Jurkat, Clone E6-1 (cell line): ENCODE data around the gene UBA52.
"Not testable (repeated sequence)": the region's sequence is repeated elsewhere in the genome, so short reads cannot be mapped to it uniquely, and the experiment has no call there.

Source experiments
- DNase-seq: peaks from one replicate; pipeline ENCODE4 v3.0.0-alpha.2; 2011; ENCODE audit warnings: low read depth, low spot score
- H3K4me3 ChIP-seq: 2 replicates; pipeline ENCODE4 v1.5.1; 2011; ENCODE audit warnings: mild to moderate bottlenecking, low read length, control low read depth, moderate library complexity

UBA52 gene

DNA sequence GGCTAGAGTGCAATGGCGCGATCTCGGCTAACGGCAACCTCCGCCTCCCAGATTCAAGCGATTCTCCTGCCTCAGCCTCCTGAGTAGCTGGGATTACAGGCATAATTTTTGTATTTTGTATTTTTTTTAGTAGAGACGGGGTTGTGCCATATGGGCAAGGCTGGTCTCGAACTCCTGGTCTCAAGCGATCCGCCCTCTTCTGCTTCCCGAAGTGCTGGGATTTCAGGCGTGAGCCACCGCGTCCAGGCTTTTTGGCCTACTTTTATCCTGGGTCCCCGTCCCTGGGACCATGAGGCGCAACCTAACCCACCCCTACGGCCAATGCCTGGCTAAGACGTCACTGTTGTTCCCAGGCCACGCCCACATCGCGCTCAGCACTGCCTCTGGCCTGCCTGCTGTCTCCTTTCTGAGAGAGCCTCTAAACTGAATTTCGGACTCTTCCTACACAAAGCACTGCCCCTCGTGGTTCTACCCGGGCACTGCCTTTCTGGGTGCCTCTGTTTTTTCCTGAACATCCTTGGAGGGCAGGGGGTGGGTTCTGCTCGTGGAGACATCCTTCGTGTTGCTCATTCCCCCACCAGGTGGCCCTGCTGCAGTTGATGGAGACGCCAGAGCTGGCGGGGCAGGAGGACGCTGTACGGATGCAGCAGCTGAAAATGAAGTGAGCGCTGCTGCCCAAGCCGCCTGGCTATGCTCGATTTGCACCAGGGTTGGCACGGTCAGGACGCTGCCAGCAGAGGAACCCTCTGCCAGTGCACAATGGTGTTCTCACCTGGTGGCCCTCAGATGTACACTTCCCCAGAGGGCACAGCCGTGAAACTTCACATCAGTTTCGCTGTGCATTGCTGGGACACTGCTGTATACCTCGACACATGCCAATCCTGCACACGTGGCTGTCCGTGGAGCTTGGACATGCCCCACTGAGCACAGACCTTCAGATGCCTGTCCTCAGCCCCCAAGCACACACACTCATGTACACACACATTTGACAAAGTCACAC is 18.9 kb downstream of the UBA52 start:
- H3K4me3 ChIP-seq, result no peak overlapping the region
- DNase-seq, result peak; percentile 33

DNA sequence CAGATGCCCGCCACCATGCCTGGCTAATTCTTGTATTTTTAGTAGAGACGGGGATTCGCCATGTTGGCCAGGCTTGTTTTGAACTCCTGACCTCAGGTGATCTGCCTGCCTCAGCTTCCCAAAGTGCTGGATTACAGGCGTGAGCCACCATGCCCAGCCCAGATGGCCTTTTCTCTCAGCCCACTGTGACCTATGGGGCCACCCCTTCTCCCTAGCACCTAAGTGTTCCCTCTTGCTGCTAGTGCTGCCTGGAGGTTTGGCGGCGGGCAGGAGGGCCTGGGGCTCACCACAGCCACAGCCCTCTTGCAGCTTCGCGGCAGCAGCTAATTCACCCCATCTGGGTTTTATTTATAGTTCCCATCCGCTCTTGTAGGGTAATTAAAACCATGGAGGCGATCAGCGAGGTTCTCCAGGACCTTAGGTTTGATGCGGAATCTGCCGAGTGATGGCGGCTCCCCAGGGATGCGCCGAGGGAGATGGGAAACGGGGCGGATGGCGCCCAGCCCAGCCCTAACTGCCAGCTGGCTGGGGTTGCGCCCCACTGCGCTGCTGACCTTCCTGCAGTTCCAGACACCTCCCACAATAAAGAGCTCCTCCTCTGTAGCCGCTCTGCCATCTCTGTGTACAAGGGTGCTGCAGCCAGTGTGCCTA is 20.2 kb downstream of the UBA52 start:
- no peak overlapping the region for H3K4me3 ChIP-seq
- DNase-seq, result no peak

DNA sequence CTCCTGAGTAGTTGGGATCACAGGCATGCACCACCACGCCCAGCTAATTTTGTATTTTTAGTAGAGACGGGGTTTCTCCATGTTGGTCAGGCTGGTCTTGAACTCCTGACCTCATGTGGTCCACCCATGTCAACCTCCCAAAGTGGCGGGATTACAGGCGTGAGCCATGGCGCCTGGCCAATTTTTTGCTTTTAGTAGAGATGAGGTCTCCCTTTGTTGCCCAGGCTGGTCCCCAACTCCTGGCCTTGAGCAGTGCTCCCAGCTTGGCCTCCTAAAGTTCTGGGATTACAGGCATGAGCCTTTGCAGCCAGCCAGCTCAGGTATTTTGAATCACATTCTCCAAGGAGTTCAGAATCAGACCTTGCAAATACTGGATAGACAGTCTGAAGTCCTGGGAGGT is 21.1 kb downstream of the UBA52 start:
- H3K4me3 ChIP-seq, DNase-seq: not testable (repeated sequence)

DNA sequence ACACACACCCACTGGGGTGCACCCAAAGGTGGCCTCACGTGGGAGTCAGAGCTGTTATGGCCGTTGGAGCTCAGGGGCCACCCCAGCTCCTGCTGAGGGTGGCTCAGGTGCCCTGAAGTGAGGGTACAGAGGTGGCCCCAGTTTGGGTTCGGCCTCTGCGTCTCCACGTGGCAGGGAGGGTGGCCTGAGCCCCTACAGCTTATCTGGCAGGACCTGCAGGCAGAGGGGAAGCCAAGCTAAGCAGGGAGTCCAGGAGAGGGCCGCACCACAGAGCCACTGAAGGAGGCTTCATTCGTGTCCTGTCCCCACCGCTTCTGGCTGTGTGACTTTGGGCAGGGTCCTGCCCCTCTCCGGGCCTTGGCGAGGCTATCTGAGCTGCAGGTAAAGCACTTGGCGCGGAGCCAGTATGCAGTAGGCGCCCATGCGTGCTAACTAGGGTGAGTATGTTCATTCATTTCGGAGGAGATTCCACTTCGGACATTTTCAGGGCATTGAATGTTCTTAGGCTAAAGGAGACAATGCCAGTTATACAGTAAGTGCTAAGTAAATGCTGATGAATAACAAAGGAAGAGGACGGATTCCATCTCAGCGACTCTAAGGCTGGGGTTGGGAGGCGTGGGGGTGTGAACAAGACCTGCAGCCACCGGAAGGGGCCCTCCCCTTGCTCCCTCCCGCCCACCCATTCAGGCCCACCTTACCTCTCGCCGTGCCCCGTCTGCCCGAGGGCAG is 21.9 kb downstream of the UBA52 start:
- no peak overlapping the region; the same call in 1 of the 2 replicates for H3K4me3 ChIP-seq
- no peak for DNase-seq

DNA sequence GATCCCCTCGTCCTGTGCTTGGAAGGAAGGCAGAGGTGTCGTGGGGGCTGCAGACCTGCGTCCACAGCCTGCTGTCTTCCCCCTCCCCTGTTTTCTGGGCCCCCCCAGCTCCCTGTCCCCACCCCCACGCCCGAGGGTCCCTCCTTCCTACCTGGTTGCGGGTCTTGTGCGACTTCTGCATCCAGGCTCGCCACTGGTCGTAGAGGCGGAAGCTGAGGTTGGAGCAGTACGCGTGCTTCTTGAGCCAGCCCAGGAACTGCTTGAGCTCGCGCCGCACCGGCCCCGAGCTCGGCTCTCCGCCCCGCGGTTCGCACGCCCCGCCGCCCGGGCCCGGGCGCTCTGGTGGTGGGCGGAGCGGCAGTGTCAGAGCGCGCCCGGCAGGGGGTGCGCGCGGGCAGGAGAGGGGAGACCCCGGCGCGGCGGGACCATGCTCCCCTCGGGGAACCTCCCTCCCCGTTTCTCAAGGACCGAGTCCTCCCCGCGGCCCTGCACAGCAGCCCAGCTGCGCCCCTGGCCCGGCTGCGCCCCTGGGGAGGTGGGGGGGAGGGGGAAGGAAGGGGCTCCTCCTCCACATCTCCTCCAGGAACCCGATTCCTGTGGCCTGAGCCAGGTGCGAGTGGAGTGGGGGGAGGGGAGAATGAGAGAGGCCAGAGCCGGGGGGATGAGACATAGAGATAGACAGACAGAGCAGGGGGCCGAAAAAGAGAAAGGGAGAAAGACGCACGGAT is 22.6 kb downstream of the UBA52 start:
- peak; percentile 28 for DNase-seq
- H3K4me3 ChIP-seq, result peak overlapping the region; percentile 42

DNA sequence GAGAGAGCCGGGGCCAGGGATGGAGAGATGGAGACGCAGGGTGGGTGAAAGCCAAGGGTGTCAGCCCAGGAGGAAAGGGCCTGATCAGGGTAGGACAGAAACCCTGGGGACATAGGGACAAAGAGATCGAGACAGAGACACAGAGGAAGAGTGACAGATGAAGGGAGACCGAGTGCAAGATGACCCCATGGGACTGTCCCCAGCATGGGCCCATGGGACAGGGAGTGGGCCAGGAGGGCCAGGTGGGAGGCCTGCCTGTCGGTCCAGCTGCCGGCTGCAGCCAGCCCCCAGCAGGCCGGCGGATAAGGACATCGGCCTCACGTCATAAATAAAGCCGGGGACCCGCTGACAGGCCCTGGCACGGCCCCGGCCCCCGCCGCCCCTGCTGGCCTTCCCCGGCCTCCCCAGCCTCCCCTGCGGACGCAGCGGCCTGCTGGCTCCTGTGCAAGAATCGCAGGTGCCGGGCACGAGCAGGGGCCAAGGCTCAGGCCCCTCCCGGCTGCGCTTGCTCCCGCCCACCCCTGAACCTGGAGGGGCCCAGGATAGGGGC is 23.2 kb downstream of the UBA52 start:
- no peak for DNase-seq
- H3K4me3 ChIP-seq, result no peak overlapping the region; the same call in 1 of the 2 replicates

DNA sequence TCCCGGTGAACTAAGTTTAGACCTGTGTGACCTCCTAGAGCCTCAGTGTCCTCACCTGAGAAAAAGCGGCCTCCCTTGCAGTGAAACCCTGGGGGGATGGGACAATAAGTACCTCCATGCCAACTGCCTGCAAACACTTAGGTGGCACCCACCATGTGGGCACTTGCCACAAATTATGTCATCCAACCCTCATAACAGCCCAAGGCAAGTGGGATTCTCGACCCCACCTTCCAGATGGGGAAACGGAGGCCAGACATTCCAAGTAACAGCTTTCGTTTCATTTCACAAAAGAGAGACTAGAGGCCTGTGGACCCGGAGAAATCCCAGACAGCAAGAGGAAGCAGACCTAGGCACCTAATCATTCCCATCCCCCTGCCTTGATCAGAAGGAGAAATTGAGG is 23.8 kb downstream of the UBA52 start:
- no peak overlapping the region for H3K4me3 ChIP-seq
- no peak for DNase-seq

DNA sequence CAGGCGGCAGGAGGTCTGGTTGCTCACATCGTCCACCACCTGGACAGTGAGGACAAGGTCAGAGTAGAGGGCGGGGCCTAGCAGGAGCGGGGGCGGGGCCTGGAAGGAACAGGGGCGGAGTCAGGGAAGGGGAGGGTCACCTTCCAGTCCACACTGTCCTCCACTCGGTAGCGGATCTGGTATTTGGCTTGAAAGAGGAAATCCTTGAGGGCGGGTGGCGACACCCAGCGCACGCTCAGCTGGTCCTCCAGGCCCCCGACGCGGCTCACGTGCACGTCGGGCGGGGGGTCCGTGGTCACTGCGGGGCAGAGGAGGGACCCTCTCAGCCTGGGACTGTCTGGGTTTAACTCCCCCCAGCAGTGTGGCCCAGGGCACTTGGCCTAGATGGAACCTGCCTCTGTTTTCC is 25.1 kb downstream of the UBA52 start:
- no peak for DNase-seq
- no peak overlapping the region for H3K4me3 ChIP-seq

DNA sequence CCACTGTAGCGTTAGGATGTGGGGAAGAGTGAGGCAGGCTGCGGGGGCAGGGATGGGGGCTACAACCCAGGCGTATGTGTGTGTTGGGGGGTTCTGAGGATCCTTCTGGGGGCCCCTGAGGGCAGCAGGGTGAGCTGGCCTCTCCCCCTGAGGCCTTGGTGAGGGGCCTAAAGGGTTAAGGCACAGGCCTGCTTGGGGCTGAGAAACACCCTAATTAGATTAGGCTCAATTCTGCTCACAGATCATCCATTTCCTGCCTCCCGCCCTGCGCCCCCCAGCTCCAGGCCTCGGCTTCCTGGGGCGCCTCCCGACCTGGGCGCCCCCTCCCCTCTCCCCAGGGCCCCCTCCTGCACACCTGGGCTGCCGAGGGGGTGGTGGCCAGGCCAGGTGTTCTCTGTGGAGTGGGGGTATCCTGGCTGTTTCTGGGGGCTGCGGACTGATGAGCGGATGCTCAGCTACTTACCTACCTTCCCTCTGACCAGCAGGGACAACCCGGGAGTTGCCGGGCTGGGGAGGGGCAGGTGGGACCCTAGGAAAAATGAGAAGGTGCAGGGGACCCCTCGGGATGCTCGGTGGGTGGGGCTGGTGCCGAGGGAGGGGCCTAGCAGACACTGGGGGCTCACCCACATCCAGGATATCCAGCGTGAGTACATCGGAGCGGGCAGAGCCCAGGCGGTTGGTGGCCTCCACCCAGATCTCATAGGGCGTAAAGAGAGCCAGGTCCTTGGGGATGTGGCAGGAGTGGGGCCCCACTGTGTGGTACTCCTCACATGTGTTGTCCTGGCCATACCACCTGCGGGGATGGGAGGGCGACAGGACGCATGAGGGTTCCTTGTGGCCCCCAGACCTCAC is 26.4 kb downstream of the UBA52 start:
- DNase-seq, result no peak
- H3K4me3 ChIP-seq, result no peak overlapping the region

DNA sequence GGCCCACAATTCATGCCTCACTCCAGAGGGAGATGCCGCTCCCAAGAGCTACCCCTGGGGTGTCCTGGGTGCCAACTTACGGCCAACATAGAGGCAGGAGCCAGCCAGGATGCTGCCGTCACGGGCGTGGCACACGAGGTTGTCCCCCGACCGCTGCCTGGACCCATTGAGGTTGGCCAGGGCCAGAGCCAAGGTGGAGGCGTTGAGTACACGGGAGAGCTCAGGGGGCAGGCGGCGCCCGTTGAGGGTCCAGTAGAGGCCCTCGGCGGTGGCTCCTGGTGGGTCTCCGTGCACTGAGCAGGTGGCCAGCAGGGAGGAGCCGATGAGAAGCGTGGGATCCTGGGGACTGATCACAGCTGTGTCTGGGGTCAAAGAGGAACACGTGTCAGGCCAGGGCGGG is 27.8 kb downstream of the UBA52 start:
- no peak for DNase-seq
- H3K4me3 ChIP-seq, result no peak overlapping the region

DNA sequence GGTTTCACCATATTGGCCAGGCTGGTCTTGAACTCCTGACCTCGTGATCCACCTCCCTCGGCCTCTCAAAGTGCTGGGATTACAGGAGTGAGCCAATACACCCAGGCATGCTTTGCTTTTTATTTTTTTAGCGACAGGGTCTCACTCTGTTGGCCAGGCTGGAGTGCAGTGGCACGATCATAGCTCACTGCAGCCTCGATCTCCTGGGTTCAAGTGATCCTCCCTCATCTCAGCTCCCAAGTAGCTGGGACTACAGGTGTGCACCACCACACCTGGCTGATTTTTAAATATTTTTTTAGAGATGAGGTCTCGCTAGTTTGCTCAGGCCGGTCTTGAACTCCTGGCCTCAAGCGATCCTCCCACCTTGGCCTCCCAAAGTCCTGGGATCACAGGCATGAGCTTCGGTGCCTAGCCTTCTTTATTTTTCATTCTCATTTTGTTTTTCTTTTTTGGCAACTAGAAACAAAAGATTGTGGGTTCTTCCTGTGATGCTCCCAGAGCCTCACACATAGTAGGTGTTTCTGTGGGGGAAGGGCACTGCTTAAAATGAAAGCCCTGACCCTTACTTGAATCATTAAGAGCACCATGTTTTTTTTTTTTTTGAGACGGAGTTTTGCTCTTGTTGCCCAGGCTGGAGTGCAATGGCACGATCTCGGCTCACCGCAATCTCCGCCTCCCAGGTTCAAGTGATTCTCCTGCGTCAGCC is 29.2 kb downstream of the UBA52 start:
- not testable (repeated sequence) for DNase-seq

DNA sequence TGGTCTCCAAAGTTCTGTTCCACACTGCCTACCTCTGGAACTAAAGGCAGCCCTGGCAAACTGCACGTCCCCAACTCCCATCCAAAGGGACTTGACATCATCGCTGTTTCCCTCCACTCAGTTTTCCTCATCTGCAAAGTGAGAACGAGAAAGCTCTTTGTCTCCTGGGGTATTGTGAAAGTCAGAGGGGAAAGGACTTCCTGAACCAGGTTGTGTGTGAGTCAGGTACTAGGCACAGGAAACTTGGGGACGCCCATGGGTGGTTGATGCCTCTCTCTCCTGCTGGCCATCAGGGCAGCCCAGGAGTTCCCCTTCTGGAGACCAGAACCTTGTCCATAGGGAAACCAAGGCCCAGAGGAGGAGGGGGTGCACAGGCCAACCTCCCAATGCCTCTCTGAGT is 30.2 kb downstream of the UBA52 start:
- H3K4me3 ChIP-seq, result no peak overlapping the region
- DNase-seq, result no peak

More for the DNA sequence above, 29.2 kb downstream of the UBA52 start:
- H3K4me3 ChIP-seq, result not testable (repeated sequence)

DNA sequence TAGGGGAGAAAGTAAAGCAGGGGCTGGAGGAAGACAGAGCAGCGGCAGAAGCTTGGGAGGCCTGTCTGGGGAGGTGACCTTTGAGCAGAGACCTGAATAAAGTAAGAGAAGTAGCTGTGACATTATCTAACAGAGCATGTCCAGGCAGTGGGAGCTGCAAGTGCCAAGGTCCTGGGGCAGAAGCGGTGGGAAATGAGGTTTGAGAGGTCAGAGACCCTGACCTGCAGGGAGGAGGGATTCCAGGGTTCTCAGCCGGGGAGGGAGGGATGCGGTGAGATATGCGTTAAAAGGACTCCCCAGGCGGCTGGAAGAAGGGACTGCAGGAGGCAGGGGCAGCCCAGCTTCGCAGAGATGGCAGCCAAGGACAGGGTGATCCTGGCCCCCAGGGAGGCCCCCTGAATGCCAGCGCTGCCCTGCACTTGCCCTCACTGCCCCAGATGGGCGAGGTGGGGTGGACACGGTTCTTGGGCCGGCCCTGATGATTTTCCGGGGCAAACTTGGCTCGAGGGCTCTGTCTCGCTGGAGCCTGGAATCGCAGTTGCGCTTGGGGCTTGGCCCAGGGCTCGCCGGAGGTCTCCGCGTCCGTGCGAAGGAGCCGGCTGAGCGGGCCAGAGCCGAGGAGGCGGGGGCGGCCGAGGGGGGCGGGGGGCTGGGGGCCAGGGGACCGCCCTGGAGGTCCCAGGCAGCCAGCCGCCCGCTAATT is 31.7 kb downstream of the UBA52 start:
- no peak overlapping the region for H3K4me3 ChIP-seq
- no peak for DNase-seq

DNA sequence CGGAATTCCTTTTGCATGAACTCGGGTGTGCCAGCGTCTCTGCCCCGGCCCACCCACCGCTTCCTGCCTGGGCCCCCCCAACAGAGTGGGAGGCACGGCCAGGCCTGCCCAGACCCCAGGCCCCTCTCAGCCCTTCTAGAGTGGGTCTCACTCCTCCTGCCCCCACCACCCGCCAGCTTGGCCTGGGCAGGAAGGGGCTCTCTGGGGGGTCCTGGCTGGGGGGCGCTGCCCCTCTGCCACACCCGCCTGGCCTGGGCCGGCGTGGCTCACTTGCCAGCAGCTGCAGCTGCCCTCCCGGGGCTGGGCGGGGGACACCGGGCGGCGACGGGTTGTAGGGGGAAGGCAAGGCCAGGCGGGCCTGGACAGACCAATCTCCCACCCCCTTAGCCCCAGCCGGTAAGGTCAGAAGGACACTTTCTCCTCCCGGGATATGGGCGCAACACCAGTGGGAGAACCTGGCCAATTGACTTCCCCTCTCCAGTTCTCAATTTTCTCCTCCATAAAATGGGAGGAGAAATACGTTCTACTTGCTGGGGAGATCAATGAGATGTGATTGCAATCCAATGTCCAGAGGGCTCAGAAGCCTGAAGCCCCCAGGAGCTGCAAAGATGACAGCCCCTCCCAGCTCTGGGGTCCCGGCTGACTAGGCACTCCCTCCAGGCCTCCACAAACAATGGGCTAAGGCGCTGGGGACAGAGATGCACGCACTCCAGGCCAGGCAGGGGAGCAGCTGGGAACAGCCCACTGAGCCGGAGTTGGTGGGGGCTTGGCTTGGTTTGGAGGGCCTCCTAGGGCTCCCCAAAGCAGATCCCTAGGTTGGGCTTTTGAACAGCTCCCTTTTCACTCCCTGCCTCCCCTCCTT is 32.5 kb downstream of the UBA52 start:
- no peak for DNase-seq

DNA sequence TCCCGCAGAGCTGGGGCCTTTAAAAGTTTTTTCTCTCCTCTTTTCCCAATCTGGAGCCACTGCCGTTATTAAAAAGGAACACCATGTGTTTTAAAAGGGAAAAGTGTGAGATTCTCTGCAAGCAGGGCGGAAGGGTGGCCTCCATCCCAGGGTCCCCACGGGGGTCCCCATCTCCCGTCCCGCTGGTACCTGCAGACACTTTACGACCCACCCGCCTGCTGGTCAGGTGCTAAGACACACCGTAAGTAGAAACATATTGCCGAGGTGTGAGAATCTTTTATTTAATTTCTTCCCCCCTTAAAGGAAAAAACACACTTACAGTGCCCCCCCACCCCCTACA is 33.1 kb downstream of the UBA52 start:
- no peak for DNase-seq
- H3K4me3 ChIP-seq, result no peak overlapping the region

More for the DNA sequence above, 32.5 kb downstream of the UBA52 start:
- H3K4me3 ChIP-seq, result no peak overlapping the region

DNA sequence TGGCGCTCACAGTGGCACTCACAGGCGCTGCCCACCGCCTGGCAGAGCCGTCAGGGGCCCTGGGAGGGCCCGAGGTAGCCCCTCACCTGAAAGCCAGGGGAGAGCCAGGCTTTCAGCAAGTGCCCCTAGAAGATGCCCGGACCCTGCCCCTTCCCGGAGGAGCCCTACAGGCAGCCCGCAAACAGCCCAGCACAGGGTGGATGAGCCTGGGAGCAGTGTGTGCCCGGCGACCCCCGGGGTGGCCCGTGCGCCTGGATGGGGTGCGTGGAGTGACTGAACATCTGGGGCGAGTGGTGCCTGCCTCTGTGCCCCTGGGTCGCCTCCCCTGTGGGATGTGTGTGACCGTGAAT is 33.5 kb downstream of the UBA52 start:
- no peak overlapping the region for H3K4me3 ChIP-seq
- no peak for DNase-seq
